LNCaP clone FGC (cell line): ENCODE data around the gene OSGEP.

Experiments used
- DNase-seq: peaks from one replicate; pipeline ENCODE4 v3.0.0-alpha.2; 2011; ENCODE audit warnings: low read depth
- H3K4me3 ChIP-seq: 2 replicates; pipeline ENCODE4 v1.5.1; 2011; ENCODE audit warnings: mild to moderate bottlenecking, low read depth, low read length, control low read depth
- CTCF ChIP-seq: IDR thresholded peaks from 2 replicates; pipeline ENCODE4 v1.5.1; 2012; ENCODE audit warnings: mild to moderate bottlenecking; ENCODE audit not compliant: control insufficient read depth, insufficient read depth; ENCODE audit errors: extremely low read depth

The OSGEP gene

DNA sequence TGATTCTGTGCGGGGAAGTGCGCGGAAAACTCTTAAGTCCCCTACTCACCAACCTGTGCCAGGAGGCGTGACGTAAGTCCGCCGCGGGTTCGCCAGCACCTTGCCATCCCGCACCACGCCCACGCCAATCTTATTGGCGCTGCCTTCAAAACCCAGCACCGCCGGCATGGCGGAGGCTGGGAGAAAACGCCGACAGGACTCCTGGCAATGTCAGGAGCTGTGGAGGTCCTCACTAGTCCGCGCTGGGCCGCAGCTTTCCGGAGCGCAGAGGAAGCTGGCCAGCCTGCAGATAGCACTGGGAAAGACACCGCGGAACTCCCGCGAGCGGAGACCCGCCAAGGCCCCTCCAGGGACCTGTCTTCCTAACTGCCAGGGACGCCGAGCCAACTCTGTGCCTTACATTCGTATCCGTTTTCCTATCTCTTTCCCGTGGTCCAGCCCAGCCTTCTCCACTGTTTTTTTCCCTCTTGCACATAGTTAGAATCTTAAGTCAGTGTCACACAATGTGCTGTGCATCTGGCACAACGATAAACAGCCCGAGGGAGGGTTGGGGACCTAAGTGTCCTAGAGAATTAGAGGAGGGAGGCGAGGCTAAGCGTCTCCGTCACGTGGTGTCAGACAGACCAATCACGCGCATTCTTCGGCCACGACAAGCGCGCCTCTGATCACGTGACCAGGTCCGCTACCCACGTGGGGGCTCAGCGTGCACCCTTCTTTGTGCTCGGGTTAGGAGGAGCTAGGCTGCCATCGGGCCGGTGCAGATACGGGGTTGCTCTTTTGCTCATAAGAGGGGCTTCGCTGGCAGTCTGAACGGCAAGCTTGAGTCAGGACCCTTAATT, at the start of gene OSGEP, which contains the start of gene APEX1:
OSGEP (minus strand) TSS at position 297 of the 839 bp plus-strand sequence; CDS start at position 168, 129 bp downstream.
APEX1 (plus strand) TSS at position 711 of the 839 bp plus-strand sequence. CDS start 420 bp downstream, outside the sequence.
- DNase-seq = peak; percentile 99
- TF ChIP-seq CTCF = no peak
- H3K4me3 ChIP-seq = peak within 1 kb of the TSS; percentile 96

- no peak for DNase-seq
- no peak overlapping the region for H3K4me3 ChIP-seq
- no peak for TF ChIP-seq CTCF
Measured at GRCh38 chr14:20503898-20504297, 49.3 kb upstream of the OSGEP start.

DNA sequence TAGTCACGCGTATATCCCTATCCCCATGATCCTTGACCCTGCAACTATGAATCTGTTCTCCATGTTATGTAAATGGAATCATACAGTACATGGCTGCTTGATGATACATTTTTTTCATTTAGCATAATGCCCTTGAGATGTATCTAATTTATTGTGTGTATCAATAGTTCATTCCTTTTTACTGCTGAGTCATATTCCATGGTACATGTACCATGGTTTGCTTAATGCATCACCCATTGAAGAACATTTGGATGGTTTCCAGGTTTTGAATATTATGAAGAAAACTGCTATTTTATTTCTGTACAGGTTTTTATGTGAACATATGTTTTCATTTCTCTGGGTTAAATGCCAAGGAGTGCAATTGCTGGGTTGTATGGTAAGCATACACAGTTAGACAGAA, 46.7 kb upstream of the OSGEP start:
- TF ChIP-seq CTCF = no peak
- DNase-seq = no peak

DNA sequence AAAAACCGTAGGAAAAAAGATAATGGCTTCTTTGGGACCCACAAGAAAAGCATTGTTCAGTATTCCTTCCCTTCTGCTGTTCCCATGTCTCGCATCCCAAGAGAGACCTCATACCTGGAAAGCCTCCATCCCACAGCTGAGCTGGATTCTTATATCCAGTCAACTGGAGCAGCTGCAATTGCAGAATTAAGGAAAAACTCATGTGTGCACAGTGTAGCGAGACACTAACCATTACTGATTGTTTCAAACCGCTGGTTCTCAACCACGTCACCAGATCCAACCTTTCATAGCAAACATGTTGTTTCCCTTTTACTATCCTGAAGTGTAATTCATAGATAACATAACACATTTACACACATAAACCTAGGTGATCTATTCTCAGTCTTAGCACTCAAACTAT, 45.3 kb upstream of the OSGEP start:
- DNase-seq = no peak
- no peak for TF ChIP-seq CTCF
- H3K4me3 ChIP-seq = no peak overlapping the region

More for the DNA sequence above, 46.7 kb upstream of the OSGEP start:
- no peak overlapping the region for H3K4me3 ChIP-seq

- no peak for DNase-seq
- TF ChIP-seq CTCF = no peak
- H3K4me3 ChIP-seq = no peak overlapping the region
Measured at GRCh38 chr14:20499108-20499507, 44.5 kb upstream of the OSGEP start.

- H3K4me3 ChIP-seq = no peak overlapping the region
- TF ChIP-seq CTCF = no peak
Measured at GRCh38 chr14:20498622-20499021, 44.0 kb upstream of the OSGEP start.

More at GRCh38 chr14:20498622-20499021, 44.0 kb upstream of the OSGEP start:
- DNase-seq = no peak
